ENCODE data around the gene ZNF619. TPM values are rescaled to one million over a fixed set of nuclear protein-coding genes. Genes with fewer than 3 reads are reported as not detected.

ZNF619 gene
- total and polyA plus RNA-seq, 2 of the 13 experiments (the other 11 are each of a cell fraction or from before 2014, with no cell fraction given): 0.83 to 5.2 TPM

- 0 out of 2 replicates have a peak, but pooled peaks have one; percentile 36 for TF ChIP-seq ZNF136 (CRISPR knock-in tag; IDR thresholded peaks at IDR 0.05; ENCODE audit: low read depth)
- TF ChIP-seq GABPB1 (CRISPR knock-in tag; IDR thresholded peaks at IDR 0.05): peak; percentile 88
- peak; percentile 29; the same call in 1 of the 2 replicates for TF ChIP-seq RAD21 (CRISPR knock-in tag; IDR thresholded peaks at IDR 0.05)
- TF ChIP-seq ZNF501 (CRISPR knock-in tag; IDR thresholded peaks at IDR 0.05): peak; percentile 52; the same call in 1 of the 2 replicates
- peak; percentile 99 for TF ChIP-seq ZNF574 (CRISPR knock-in tag; IDR thresholded peaks at IDR 0.05)
- TF ChIP-seq HNRNPLL (IDR thresholded peaks at IDR 0.05; ENCODE audit: low read depth, low read length, poor library complexity, severe bottlenecking): peak; percentile 41
- peak; percentile 52 for TF ChIP-seq MED1 (CRISPR knock-in tag; IDR thresholded peaks at IDR 0.05)
- 0 out of 2 replicates have a peak, but pooled peaks have one; percentile 43 for TF ChIP-seq ZNF430 (CRISPR knock-in tag; IDR thresholded peaks at IDR 0.05)
- no peak for TF ChIP-seq SRF (IDR thresholded peaks at IDR 0.05; ENCODE audit: low read depth, low read length)
- TF ChIP-seq POLR2A (IDR thresholded peaks at IDR 0.05; ENCODE audit: insufficient read depth in 1 of 2, low read depth in 2 of 2, low read length in 2 of 2): peak; percentile 43 to 51; a peak in 2 of 4 replicates
- peak; percentile 52; the same call in 1 of the 2 replicates for TF ChIP-seq ZNF232 (CRISPR knock-in tag; IDR thresholded peaks at IDR 0.05; ENCODE audit: borderline replicate concordance)
- peak; percentile 31; the same call in 1 of the 2 replicates for TF ChIP-seq TFDP1 (CRISPR knock-in tag; IDR thresholded peaks at IDR 0.05; ENCODE audit: borderline replicate concordance)
- 0 out of 2 replicates have a peak, but pooled peaks have one; percentile 52 for TF ChIP-seq ZNF670 (CRISPR knock-in tag; IDR thresholded peaks at IDR 0.05; ENCODE audit: borderline replicate concordance)
- TF ChIP-seq CC2D1A (CRISPR knock-in tag; IDR thresholded peaks at IDR 0.05): no peak
- TF ChIP-seq ZFX (CRISPR knock-in tag; IDR thresholded peaks at IDR 0.05; ENCODE audit: low read depth): peak; percentile 89
- peak; percentile 22; the same call in 1 of the 2 replicates for TF ChIP-seq TFAP4 (IDR thresholded peaks at IDR 0.05; ENCODE audit: borderline replicate concordance, low read depth)
- peak; percentile 56; the same call in 1 of the 2 replicates for TF ChIP-seq POLR2AphosphoS5 (IDR thresholded peaks at IDR 0.05; ENCODE audit: low read depth, low read length)
These were observed at the start of gene ZNF619 (continued) for GRCh38 chr3:40476478-40477470.

Data from HepG2 (cell line).